HCT116 (cell line): ENCODE data around the gene TAS2R41.

ENCODE experiments used
- EZH2 ChIP-seq: fragments of 200-600 bp; sonication (generic); IDR thresholded peaks from 2 replicates; pipeline ENCODE4 v1.6.1; 2017; ENCODE audit warnings: antibody characterized with exemption, mixed run types
- FOSL1 ChIP-seq: IDR thresholded peaks from 2 replicates; pipeline ENCODE4 v1.6.1; 2012; ENCODE audit warnings: low read depth
- JUND ChIP-seq: IDR thresholded peaks from 2 replicates; pipeline ENCODE4 v1.6.1; 2012
- POLR2A ChIP-seq: IDR thresholded peaks from 2 replicates; pipeline ENCODE4 v1.7.0; 2011; ENCODE audit warnings: borderline replicate concordance; ENCODE audit not compliant: insufficient read depth, insufficient read length; ENCODE audit errors: extremely low read depth
- POLR2AphosphoS5 ChIP-seq: IDR thresholded peaks from 2 replicates; pipeline ENCODE4 v1.6.1; 2011; ENCODE audit warnings: mild to moderate bottlenecking, low read depth, low read length, moderate library complexity
- RAD21 ChIP-seq: IDR thresholded peaks from 2 replicates; pipeline ENCODE4 v1.6.1; 2012; ENCODE audit warnings: low read depth, mild to moderate bottlenecking
- SP1 ChIP-seq: IDR thresholded peaks from 2 replicates; pipeline ENCODE4 v1.6.1; 2012; ENCODE audit warnings: low read depth
- TF ChIP-seq, protein P1 (sequence below), 3 experiments: fragments of 200-600 bp in 1 of 3; sonication (generic) in 1 of 3; IDR thresholded peaks in 2 of 3; conservative IDR thresholded peaks in 1 of 3; 2 replicates each; pipeline ENCODE4 v1.5.1; 2012 to 2017; ENCODE audit warnings: low read depth in 2 of 3, low read length in 2 of 3, antibody characterized with exemption in 1 of 3, borderline replicate concordance in 1 of 3, control low read depth in 1 of 3, mild to moderate bottlenecking in 1 of 3, mixed read lengths in 1 of 3, mixed run types in 1 of 3, moderate library complexity in 1 of 3; ENCODE audit not compliant: insufficient read depth in 1 of 3
- TF ChIP-seq, protein P2 (sequence below): IDR thresholded peaks from 2 replicates; pipeline ENCODE4 v1.6.1; 2012
- TF ChIP-seq, protein P3 (sequence below): IDR thresholded peaks from 2 replicates; pipeline ENCODE4 v1.6.1; 2012

DNA sequence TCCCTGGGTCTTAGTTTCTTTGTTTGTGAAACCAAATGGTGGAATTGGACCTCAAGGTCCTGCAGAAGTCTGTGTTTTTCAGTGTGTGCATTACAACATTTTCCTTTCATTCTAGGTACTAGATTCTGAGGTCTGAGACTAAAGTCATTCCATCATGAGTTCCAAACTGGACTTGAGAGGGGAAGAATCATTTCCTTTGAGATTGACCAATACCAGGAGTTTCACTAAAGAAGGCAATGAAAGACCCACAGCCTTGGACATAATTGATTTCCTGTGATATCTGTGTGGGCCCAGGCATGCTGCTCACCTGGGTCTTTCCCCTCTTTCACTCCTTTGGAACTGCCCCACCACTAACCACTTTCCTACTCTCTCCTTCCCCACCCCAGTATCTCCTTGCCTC, 18.2 kb downstream of the TAS2R41 start:
- TF ChIP-seq POLR2A (no peak), EZH2 (no peak), POLR2AphosphoS5 (no peak), SP1 (no peak), FOSL1 (no peak), RAD21 (no peak), JUND (no peak)
- TF ChIP-seq, protein P1, sequence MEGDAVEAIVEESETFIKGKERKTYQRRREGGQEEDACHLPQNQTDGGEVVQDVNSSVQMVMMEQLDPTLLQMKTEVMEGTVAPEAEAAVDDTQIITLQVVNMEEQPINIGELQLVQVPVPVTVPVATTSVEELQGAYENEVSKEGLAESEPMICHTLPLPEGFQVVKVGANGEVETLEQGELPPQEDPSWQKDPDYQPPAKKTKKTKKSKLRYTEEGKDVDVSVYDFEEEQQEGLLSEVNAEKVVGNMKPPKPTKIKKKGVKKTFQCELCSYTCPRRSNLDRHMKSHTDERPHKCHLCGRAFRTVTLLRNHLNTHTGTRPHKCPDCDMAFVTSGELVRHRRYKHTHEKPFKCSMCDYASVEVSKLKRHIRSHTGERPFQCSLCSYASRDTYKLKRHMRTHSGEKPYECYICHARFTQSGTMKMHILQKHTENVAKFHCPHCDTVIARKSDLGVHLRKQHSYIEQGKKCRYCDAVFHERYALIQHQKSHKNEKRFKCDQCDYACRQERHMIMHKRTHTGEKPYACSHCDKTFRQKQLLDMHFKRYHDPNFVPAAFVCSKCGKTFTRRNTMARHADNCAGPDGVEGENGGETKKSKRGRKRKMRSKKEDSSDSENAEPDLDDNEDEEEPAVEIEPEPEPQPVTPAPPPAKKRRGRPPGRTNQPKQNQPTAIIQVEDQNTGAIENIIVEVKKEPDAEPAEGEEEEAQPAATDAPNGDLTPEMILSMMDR (IDR thresholded peaks at IDR 0.05 in 2 of 3, conservative IDR thresholded peaks at IDR 0.05 in 1 of 3; ENCODE audit: borderline replicate concordance in 1 of 3, insufficient read depth in 1 of 3, low read depth in 2 of 3, low read length in 2 of 3) = no peak
- TF ChIP-seq, protein P2, sequence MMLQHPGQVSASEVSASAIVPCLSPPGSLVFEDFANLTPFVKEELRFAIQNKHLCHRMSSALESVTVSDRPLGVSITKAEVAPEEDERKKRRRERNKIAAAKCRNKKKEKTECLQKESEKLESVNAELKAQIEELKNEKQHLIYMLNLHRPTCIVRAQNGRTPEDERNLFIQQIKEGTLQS = no peak
- TF ChIP-seq, protein P3, sequence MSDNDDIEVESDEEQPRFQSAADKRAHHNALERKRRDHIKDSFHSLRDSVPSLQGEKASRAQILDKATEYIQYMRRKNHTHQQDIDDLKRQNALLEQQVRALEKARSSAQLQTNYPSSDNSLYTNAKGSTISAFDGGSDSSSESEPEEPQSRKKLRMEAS = no peak
